SU-DHL-6 (cell line): ENCODE results near the gene PCK2.
A peak's percentile ranks its signal among the peaks of the same experiment; 100 is the strongest.

Experiments used
- H2AFZ ChIP-seq: fragments of 200-600 bp; sonication (generic); 2 replicates; pipeline ENCODE4 v1.6.1; 2014; ENCODE audit warnings: low read depth, mild to moderate bottlenecking, moderate library complexity, mixed read lengths, antibody characterized with exemption, low read length; ENCODE audit not compliant: severe bottlenecking
- H3F3A ChIP-seq: fragments of 200-600 bp; shearing (Covaris generic); 2 replicates; pipeline ENCODE4 v1.6.0; 2016; ENCODE audit warnings: antibody characterized with exemption, mild to moderate bottlenecking; ENCODE audit not compliant: insufficient read depth
- H3K27ac ChIP-seq: fragments of 200-600 bp; sonication (generic); 2 replicates; pipeline ENCODE4 v1.5.1; 2016; ENCODE audit warnings: low read depth, mild to moderate bottlenecking, low read length, moderate library complexity, mixed read lengths
- H3K27me3 ChIP-seq: fragments of 200-600 bp; sonication (generic), shearing (Covaris generic); 2 replicates; pipeline ENCODE4 v1.6.0; 2014; ENCODE audit warnings: mild to moderate bottlenecking, low read length
- H3K36me3 ChIP-seq: fragments of 200-600 bp; sonication (generic); 2 replicates; pipeline ENCODE4 v1.6.1; 2014; ENCODE audit warnings: mild to moderate bottlenecking, low read length, mixed read lengths
- H3K4me2 ChIP-seq: fragments of 300-600, 200-600 bp; shearing (Covaris generic), sonication (generic); 2 replicates; pipeline ENCODE4 v1.6.0; 2014; ENCODE audit warnings: low read length, low read depth, mild to moderate bottlenecking; ENCODE audit not compliant: poor library complexity, severe bottlenecking
- H3K4me3 ChIP-seq: fragments of 200-600 bp; sonication (generic); 2 replicates; pipeline ENCODE4 v1.5.1; 2014; ENCODE audit warnings: antibody characterized with exemption, low read length, mild to moderate bottlenecking, mixed read lengths; ENCODE audit not compliant: insufficient read depth, poor library complexity, severe bottlenecking
- H3K79me2 ChIP-seq: fragments of 200-600 bp; sonication (generic); 2 replicates; pipeline ENCODE4 v1.6.1; 2014; ENCODE audit warnings: mild to moderate bottlenecking, low read length, moderate library complexity; ENCODE audit not compliant: insufficient read depth
- H3K9ac ChIP-seq: fragments of 200-600 bp; sonication (generic); 2 replicates; pipeline ENCODE4 v1.7.0; 2014; ENCODE audit warnings: mild to moderate bottlenecking, low read length
- H3K9me2 ChIP-seq: fragments of 200-600 bp; sonication (generic); replicated peaks from 2 replicates; pipeline ENCODE4 v1.6.1; 2014; ENCODE audit warnings: low read length; ENCODE audit not compliant: insufficient read depth
- H3K9me3 ChIP-seq: fragments of 200-600 bp; sonication (generic); 2 replicates; pipeline ENCODE4 v1.6.1; 2014; ENCODE audit warnings: low read length, mixed read lengths; ENCODE audit not compliant: insufficient read depth
- H4K20me1 ChIP-seq: fragments of 200-600 bp; sonication (generic); 2 replicates; pipeline ENCODE4 v1.6.1; 2014; ENCODE audit warnings: low read depth, mild to moderate bottlenecking, antibody characterized with exemption, low read length, moderate library complexity, mixed read lengths
- EZH2phosphoT487 ChIP-seq: fragments of 200-600 bp; sonication (generic), shearing (Covaris generic); conservative IDR thresholded peaks from 2 replicates; pipeline ENCODE4 v1.6.1; 2018; ENCODE audit warnings: mild to moderate bottlenecking, antibody characterized with exemption, low read length, moderate library complexity, mixed read lengths
- TF ChIP-seq, protein P1 (sequence below): fragments of 200-600 bp; sonication (generic); IDR thresholded peaks from one replicate; pipeline ENCODE4 v1.5.1; 2017; ENCODE audit warnings: antibody characterized with exemption, mild to moderate bottlenecking, low read length, moderate library complexity; ENCODE audit not compliant: insufficient read depth, poor library complexity, severe bottlenecking

Gene PCK2

GRCh38 chr14:24081739-24082211, 12.3 kb upstream of the PCK2 start:
- Histone ChIP-seq H3K9me3 (no peaks in the 10 kb centered on the region), H3K9ac (peak overlapping the region; percentile 69), H3K36me3 (no peaks in the 10 kb centered on the region), H3K27me3 (no peaks in the 10 kb centered on the region), H3K27ac (no peak overlapping the region), H4K20me1 (no peaks in the 10 kb centered on the region), H2AFZ (peak overlapping the region; percentile 37), H3F3A (0 out of 2 replicates have a peak, but pooled peaks cover 3% of the 10 kb centered on the region), H3K9me2 (no peaks in the 10 kb centered on the region), H3K4me3 (peak overlapping the region; percentile 57), H3K4me2 (peak overlapping the region; percentile 80), H3K79me2 (no peaks in the 10 kb centered on the region)
- no peak for TF ChIP-seq EZH2phosphoT487
- TF ChIP-seq, protein P1, sequence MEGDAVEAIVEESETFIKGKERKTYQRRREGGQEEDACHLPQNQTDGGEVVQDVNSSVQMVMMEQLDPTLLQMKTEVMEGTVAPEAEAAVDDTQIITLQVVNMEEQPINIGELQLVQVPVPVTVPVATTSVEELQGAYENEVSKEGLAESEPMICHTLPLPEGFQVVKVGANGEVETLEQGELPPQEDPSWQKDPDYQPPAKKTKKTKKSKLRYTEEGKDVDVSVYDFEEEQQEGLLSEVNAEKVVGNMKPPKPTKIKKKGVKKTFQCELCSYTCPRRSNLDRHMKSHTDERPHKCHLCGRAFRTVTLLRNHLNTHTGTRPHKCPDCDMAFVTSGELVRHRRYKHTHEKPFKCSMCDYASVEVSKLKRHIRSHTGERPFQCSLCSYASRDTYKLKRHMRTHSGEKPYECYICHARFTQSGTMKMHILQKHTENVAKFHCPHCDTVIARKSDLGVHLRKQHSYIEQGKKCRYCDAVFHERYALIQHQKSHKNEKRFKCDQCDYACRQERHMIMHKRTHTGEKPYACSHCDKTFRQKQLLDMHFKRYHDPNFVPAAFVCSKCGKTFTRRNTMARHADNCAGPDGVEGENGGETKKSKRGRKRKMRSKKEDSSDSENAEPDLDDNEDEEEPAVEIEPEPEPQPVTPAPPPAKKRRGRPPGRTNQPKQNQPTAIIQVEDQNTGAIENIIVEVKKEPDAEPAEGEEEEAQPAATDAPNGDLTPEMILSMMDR = no peak

- Histone ChIP-seq H3K9ac (no peak overlapping the region), H3K79me2 (no peaks in the 10 kb centered on the region), H3K27ac (no peak overlapping the region), H4K20me1 (no peaks in the 10 kb centered on the region), H3K4me2 (no peak overlapping the region), H3F3A (0 out of 2 replicates have a peak, but pooled peaks cover 3% of the 10 kb centered on the region), H3K9me2 (no peaks in the 10 kb centered on the region), H3K36me3 (no peaks in the 10 kb centered on the region), H3K9me3 (no peaks in the 10 kb centered on the region), H2AFZ (no peak overlapping the region), H3K27me3 (no peaks in the 10 kb centered on the region), H3K4me3 (no peak overlapping the region)
- TF ChIP-seq, protein P1 = no peak
Measured at GRCh38 chr14:24082411-24083080, 11.6 kb upstream of the PCK2 start.

DNA sequence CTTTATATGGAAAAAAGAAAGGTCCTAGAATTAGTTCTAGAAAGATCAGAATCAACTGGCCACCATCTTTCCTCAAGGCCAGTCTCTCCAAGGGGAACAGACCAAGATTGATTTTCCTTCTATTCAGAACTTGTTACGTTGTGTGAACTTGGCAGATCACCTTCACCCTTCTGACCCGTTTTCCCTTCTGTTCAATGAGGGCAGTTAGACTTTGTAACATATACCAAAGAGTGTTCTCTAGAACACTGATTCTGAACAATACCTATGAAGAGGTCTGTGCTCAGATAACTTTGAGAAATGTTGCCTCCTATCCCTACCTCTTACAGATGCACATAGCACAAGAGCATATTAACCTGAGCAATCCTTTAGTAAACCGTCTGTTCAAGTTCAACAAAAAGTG, 10.6 kb upstream of the PCK2 start:
- Histone ChIP-seq H4K20me1 (no peaks in the 10 kb centered on the region), H3K9ac (no peak overlapping the region), H3K27ac (no peak overlapping the region), H3K4me3 (no peak overlapping the region), H3K4me2 (no peak overlapping the region), H3F3A (0 out of 2 replicates have a peak, but pooled peaks cover 3% of the 10 kb centered on the region), H3K9me3 (no peaks in the 10 kb centered on the region), H3K79me2 (no peaks in the 10 kb centered on the region), H3K36me3 (no peaks in the 10 kb centered on the region), H3K9me2 (no peaks in the 10 kb centered on the region), H2AFZ (no peak overlapping the region), H3K27me3 (no peaks in the 10 kb centered on the region)
- TF ChIP-seq, protein P1 = no peak
- no peak for TF ChIP-seq EZH2phosphoT487
